ENCODE measurements around the gene METRN.

GRCh38 chr16:681746-682427 lies 33.0 kb upstream of the METRN start:
- TF ChIP-seq ARNTL (CRISPR knock-in tag; IDR thresholded peaks at IDR 0.05; ENCODE audit: borderline replicate concordance, low read depth) (no peak), CSDC2 (CRISPR knock-in tag; IDR thresholded peaks at IDR 0.05) (no peak), CSRNP3 (CRISPR knock-in tag; IDR thresholded peaks at IDR 0.05) (no peak)
